ENCODE measurements around the gene AFF3.

AFF3 gene

DNA sequence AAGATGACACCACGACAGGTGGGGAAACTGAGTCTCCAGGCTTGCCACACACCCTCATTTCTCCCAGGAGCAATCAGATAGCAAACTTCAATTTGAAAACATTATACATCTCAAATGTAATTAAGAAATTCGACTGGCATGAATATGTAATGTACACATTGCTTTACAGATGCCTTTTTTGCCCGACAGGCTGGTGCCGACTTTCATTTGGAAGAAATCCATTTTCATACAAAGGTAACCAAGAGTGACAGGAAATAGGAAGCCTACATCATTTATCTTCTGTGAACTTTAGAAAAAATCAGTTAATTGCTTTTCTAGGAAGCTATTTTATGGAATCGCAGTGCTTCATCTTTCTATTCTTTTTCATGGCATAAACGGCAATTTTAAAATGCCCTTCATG, 140.3 kb downstream of the AFF3 start:
- no peak for DNase-seq

- no peak for DNase-seq
These were observed 141.3 kb downstream of the AFF3 start for GRCh38 chr2:100000915-100001707.

- DNase-seq: no peak
These were observed 143.6 kb downstream of the AFF3 start for GRCh38 chr2:99998651-99999320.

DNA sequence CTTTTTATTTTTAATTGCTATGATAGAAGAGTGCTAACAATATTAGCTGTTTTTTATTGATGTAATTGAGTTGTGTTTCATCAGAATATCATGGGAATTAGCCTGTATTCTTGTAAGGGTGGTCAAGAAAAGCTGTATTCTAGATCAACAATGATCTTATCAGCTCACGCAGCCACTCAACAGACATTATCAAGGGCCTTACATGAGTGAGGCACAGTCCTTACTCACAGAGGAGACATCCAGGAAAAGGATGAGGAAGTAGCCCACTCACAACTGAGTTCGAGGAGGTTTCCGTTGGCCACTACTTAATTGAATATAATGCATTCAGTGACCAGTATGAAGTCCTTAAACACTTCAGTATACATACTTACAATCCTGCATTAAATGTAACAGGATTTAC, 152.5 kb downstream of the AFF3 start:
- DNase-seq: no peak

DNA sequence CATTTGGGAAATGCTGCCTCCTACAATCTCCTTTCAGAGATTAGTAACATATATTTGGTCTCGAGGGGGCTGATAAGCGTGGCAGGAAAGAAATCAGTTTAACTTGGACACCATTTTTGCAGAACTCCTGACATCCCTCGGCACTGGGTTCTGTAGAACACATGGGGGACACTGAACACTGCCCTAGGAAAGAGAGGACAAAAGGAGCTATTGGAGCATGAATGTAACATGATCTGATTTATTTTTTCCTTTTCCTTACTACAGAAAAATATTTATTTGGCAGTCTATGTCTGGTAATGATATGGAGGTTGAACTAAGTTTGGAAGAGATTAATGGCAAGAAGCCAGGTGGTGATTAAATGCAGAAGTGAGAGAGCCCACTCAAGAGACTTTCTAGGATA, 153.8 kb downstream of the AFF3 start:
- DNase-seq: no peak

- no peak for DNase-seq
These were observed 155.2 kb downstream of the AFF3 start for GRCh38 chr2:99987160-99987559.

DNA sequence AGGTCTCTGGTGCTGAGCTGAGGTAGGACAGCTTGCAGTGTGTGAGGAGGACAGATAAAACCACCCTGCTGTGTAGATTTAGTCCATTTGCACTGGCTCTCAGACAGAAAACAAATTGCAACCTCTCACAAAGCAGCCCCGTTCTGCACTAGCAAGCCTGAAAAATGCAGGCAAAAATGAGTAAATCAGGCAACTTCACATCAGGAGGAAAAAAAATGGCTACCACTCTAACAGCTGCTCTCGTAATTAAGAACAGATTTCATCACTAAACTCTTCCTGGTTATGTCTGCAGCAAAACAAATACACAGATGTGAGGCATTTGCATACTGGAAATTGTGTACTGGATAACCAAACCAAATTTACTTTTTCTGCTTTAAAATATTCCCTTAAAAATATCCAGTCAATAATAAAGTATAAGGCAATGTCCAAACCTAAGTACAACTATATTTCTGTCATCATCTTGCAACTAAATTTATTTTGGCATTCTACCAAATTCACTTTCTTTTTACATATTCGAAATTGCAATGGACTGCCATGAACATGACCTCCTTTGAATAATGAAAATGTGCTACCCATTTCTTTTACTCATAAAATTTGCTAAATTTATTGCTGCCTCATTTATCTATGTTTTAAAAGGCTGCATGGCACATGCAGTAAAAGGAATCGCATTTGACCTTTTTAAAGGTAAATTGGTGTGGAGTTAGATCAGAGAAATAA, 157.4 kb downstream of the AFF3 start:
- DNase-seq: no peak

DNA sequence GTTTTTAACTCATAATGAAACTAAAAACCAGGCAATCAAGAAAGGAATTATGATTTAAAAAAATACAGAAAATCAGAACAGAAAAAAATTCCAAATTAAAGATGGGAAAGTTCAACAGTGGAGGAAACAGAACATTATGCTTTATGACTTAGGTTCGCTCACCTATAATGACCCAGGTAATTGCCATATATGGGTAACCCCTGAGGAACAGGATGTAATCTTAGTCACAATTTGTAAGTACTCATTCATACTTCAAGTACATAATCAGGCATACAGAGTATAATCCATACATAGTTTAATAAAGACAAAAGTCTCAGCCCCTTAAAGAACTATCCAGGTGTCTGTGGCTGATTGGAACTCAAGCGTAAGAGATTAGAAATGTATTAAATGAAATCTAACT, 159.6 kb downstream of the AFF3 start:
- DNase-seq: no peak

DNA sequence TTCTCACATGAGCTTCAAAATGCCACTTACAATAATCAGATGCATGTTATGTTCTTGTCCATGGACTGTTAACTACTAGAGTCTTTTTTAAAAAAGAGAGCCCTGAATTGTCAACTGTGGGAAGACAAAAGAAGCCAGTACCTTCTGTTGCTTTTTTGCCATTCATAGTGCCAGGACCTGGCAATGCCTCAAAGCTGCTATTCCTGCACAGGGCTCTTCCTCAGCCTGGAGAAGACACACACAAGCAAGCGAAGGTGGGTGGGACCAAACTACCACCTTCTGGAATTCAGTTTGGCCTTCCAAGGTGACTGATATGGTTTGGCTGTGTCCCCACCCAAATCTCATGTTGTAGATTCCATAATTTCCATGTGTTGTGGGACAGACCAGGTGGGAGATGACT, 160.6 kb downstream of the AFF3 start:
- no peak for DNase-seq

DNA sequence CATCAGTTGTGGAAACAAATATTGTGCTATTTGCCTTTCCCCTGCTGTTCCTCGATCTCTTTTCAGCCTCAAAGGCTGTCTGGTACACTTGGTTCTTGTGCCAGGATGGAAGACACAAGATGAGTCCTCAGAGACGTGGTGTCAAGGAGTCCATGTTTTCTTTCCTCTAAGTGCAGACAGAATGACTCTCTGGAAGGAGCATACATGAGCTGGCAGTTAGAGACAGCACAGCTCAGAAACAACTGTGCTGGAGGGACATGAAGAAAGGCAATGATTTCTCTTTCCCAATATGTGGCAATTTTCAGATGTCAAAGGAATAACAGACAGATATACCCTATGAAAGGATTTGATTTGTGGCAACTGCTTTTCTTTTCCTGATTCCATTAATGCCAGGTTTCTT, 162.2 kb downstream of the AFF3 start:
- DNase-seq: no peak

GRCh38 chr2:99977966-99978365, 164.4 kb downstream of the AFF3 start:
- DNase-seq: no peak

DNA sequence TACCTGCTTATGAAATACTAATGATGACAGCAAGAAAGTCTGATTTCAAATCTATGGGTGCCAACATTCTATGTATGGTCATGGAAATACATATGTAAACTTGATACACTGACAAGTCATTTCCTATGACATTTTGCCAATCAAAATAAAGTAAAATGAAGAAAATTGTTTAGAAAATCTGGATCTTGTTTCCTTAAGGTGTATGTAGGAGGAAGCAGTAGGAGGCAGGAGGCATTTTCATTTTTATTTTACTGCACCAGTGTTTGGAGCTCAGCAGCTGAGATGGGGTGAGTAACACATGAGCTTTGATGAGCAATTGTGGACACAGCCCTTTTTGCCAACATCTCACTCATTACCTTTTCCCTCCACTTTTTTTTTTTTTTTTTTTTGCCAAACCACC, 167.0 kb downstream of the AFF3 start:
- no peak for DNase-seq

GRCh38 chr2:99974682-99975375, 167.6 kb downstream of the AFF3 start:
- DNase-seq: no peak

DNA sequence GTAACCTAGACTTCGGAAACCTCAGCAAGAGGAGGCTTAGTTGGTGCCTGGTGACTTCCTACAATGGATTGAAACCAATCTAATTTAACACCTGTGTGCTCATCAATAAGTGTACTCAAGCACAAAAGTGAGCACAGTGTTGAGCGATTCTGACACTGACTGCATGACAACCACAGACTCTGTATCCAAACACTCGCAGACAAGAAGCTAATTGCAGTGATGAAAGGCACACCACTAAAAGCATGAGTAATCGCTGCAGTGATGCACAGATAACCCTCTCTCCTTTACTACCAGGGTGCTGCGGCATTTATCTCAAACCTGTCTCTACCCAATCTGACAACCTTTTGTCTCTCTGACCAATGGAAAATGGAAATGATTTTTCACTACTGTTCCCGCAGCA, 168.1 kb downstream of the AFF3 start:
- no peak for DNase-seq

- no peak for DNase-seq
These were observed 171.0 kb downstream of the AFF3 start for GRCh38 chr2:99971326-99971900.

DNA sequence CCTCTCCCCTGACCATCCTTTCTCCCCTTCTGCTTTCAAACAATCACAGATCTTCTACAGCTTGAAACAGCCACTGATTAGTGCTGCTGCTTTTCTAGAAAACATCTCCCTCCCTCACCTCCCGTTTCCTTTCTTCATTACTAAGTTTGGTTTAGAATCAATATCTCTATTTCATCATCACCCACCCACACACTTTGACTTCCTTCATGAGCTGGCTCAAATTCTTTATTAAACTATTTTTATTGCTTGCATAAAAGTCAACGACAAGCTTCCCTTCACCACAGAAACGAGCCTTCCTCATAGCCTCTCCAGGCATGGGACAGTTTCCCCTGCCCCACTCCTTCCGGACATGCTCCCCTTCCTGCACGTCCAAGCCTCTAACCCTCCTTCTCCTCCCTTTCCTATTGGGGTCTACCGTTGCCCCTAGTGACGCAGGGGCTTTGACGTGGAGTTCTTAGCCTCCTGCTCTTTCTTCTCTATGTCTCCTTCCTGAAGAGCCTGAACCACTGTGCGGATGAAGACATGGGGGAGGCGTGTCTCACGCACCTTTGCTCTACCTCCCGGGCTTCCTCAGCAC, 172.0 kb downstream of the AFF3 start:
- DNase-seq: no peak

DNA sequence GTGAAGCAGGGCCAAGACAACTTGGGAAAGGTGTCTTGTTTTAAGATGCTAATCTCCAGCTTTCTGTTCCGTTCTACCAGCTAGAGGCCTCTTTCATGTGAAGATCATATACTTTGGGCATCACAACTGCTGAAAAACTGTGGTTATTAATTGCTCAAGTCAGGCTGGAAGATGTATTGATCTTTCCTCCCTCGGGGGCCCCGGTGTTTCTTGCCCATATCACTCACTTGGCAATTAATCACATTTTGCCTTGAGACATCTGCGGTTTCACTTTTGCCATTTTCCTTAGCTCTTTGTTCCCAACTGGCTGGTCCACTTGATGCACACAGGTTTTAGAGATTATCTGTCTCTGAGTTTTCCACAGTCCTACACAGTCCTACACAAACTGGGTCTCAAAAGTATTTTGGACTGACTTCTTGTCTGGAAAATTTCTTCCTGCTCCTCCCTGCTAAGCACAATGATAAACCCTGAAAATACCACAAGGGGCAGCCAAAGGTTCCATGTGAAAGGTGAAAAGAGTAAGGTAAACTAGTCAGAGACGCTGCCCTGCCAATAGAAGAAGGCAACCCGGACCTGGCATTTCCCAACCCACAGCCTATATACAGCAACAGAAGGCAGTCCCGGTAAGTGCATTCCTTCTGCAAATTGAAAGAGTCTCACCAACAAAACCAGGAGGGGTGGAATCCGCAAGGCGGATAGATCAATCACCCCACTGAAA, 181.0 kb downstream of the AFF3 start:
- no peak for DNase-seq

DNA sequence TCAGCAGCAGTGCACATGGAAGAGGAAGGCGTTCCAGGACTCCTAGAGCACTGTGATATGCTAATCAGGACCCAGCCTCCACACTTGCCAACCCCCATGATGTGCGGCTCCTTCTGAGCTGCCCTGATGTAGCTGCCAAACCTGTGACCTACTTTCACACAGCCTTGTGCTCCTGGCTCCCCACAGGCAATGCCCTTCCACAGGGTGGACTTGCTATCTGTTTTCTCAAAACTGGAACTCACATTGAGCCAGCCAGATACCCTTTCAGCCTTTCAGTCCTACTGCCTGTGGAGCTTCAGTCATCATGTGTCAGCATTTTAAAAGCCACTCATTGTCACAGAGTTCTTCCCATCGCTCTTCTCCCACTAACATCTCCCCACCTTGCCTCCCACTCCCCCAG, 181.6 kb downstream of the AFF3 start:
- DNase-seq: no peak

GRCh38 chr2:99960291-99960690, 182.1 kb downstream of the AFF3 start:
- DNase-seq: no peak

DNA sequence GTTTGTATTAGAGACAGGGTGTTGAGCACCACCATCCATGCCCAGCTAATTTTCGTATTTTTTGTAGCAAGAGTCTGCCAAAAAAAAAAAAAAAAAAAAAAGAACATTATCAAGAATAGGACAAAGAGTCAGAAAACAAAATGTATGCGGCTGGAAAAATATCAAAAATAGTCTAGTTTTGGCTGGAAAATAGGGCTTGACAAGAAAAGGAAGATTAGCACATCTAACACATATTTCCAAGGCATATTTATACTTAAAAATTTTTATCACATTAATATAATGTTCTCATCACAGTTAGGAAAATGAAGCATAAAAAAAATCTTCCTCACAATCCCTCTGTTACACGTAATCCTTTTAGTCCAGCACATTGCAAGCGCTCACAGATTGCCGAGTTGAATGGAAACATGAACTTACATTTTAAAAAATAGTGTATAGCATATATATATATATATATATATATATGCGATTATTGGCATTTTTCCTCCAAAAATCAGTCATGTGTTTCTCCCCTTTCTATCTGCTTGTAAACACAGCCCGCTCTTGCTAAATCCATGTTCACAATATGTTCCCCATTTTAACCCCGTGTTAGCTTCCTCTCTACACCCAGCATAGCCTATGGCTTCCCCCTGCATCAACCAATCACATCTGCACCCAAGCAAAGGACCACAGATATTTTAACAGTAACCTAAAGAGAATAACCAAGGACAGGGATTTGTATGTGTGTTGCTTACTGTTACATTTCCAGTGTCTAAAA, 183.0 kb downstream of the AFF3 start:
- no peak for DNase-seq

Measured in stimulated activated CD4-positive, alpha-beta T cell treated with anti-CD3 and anti-CD28 coated beads, Interleukin-4, amount 100 ng/mL, for 24 hours (primary cell).